Activated T-cell treated with anti-CD3 and anti-CD28 coated beads, Interleukin-2, amount 50 U/mL, for 4 hours (primary cell): ENCODE measurements around the gene ABCA8. TPM values are rescaled to one million over a fixed set of nuclear protein-coding genes. Genes with fewer than 3 reads are reported as not detected.
"Not testable (repeated sequence)": the region's sequence is repeated elsewhere in the genome, so short reads cannot be mapped to it uniquely, and the experiment has no call there.

ENCODE experiments used
- ATAC-seq, 2 donors: fragments of 200-7000 bp; cut with Tn5 transposase; one replicate each; pipeline ENCODE4 v1.10.0; 2021
- DNase-seq: peaks from one replicate; pipeline ENCODE4 v3.0.0-alpha.2; 2020
- H3K27me3 Mint-ChIP-seq: one replicate; pipeline ENCODE4 v1.8.0; 2021; ENCODE audit warnings: low read depth, mixed read lengths
- H3K36me3 Mint-ChIP-seq: one replicate; pipeline ENCODE4 v1.8.0; 2022; ENCODE audit warnings: mixed read lengths; ENCODE audit not compliant: insufficient read depth
- H3K4me1 Mint-ChIP-seq: one replicate; pipeline ENCODE4 v1.8.0; 2021; ENCODE audit warnings: low read depth, mixed read lengths
- H3K4me3 Mint-ChIP-seq: one replicate; pipeline ENCODE4 v1.8.0; 2021; ENCODE audit warnings: mild to moderate bottlenecking, moderate library complexity, mixed read lengths
- H3K9me3 Mint-ChIP-seq: one replicate; pipeline ENCODE4 v1.8.0; 2021; ENCODE audit warnings: mixed read lengths
- total RNA-seq, 3 donors: library from RNA; stranded (reverse); gene quantifications; one replicate each; pipeline ENCODE4 v1.2.1, GENCODE V29; 2021

Gene ABCA8
- total RNA-seq, 3 donors from 2014 or later = 0.35 TPM; not detected in 2

DNA sequence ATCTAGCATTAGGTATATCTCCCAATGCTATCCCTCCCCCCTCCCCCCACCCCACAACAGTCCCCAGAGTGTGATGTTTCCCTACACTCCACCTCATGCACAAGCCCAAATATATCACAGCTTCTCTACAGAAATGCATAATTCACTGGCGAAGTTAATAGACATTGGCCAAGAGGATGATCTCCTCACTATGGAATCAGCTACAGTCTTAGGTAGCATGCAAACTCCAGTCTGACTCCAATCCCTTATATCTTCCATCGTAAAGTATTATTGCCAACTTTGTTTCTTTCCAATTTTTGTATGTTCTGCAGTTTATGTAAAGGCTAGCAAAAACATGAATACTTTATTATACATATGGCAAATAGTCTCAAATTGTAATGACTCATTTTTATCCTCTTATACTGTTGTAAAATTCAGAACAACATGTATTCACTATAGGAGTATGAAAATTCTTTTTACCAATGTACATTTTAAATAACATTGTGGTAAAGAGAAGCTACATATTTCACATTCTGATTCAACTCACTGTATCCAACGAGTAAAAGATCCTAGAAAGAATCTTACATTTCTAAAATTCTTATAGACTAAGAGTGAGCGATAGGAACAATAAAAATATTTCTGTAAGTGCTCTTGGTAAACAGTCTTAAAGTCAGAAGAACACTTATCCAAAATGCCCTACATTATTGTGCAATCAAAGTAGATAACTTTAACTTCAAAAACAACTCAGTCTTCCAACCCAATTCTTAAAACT is 871 bp downstream of the ABCA8 start:
- Mint-ChIP-seq H3K9me3 (no peaks in the 10 kb centered on the region), H3K4me1 (no peaks in the 10 kb centered on the region), H3K27me3 (no peaks in the 10 kb centered on the region), H3K4me3 (no peak overlapping the region), H3K36me3 (no peaks in the 10 kb centered on the region)
- DNase-seq (no peak), ATAC-seq (no peak)

DNA sequence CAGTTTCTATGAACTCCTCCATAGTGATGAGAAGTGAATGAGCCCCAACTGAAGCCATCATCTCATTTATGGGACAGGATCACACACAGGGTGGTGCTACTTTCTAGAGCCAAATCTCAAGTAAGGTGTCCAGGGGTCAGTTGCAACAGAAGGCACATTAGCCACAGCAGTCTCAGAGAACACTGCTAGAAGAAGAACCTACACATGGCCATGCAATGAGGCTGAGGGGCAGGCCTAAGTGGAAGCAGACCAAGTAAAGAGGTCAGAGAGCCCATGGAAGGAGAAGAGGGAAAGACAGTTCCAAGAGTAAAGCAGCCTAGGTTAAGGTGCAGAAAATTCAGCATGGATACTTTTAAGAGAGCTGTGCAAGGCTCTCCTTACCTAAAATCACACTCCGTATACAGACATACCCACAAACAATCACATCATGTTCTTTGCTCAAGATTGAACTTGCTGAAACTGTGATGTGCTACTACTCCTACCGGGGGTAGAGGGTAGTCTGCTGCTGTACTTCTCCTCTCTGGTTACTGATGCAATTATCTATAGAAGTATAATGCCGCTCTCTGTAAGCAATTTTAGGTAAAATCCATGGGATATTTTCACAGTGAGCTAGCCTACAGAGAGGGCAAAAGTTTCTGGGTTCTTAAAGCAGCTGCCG is 1.7 kb downstream of the ABCA8 start:
- Mint-ChIP-seq H3K4me3 (no peak overlapping the region), H3K27me3 (peaks cover 2% of the 10 kb centered on the region), H3K9me3 (no peaks in the 10 kb centered on the region), H3K4me1 (no peaks in the 10 kb centered on the region), H3K36me3 (no peaks in the 10 kb centered on the region)
- DNase-seq (no peak), ATAC-seq (no peak)

DNA sequence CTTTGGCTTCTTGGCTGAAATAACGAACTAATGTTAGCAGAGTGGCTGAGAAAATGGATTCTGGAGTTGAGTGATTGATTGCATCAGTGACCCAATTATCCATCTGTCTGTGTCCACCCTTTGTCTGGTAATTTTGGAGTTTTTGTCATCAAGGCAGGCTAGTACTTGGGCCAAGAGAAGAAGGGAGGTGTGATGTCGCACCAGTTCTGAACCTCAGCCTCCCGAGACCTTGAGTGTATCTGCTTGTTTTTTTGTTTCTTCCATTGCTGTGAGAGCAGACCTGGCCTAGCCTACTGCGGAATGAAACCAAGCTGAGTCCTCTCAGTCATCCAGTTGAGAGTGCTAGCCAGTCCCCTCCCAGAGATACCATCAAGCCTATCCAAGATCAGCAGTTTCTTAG is 4.5 kb downstream of the ABCA8 start:
- Mint-ChIP-seq H3K4me1 (no peaks in the 10 kb centered on the region), H3K27me3 (peaks cover 2% of the 10 kb centered on the region), H3K9me3 (no peaks in the 10 kb centered on the region), H3K36me3 (no peaks in the 10 kb centered on the region), H3K4me3 (no peak overlapping the region)
- ATAC-seq (no peak), DNase-seq (no peak)

DNA sequence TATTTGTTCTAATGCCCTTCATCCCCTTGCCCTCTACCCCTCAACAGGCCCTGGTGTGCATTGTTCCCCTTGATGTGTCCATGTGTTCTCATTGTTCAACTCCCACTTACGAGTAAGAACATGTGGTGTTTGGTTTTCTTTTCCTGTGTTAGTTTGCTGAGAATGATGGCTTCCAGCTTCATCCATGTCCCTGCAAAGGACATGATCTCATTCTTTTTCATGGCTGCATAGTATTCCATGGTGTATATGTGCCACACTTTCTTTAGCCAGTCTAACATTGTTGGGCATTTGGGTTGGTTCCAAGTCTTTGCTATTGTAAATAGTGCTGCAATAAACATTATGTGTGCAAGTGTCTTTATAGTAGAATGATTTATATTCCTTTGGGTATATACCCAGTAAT is 7.3 kb downstream of the ABCA8 start:
- DNase-seq, H3K9me3 Mint-ChIP-seq, ATAC-seq, H3K36me3 Mint-ChIP-seq, H3K4me3 Mint-ChIP-seq, H3K4me1 Mint-ChIP-seq, H3K27me3 Mint-ChIP-seq: not testable (repeated sequence)

DNA sequence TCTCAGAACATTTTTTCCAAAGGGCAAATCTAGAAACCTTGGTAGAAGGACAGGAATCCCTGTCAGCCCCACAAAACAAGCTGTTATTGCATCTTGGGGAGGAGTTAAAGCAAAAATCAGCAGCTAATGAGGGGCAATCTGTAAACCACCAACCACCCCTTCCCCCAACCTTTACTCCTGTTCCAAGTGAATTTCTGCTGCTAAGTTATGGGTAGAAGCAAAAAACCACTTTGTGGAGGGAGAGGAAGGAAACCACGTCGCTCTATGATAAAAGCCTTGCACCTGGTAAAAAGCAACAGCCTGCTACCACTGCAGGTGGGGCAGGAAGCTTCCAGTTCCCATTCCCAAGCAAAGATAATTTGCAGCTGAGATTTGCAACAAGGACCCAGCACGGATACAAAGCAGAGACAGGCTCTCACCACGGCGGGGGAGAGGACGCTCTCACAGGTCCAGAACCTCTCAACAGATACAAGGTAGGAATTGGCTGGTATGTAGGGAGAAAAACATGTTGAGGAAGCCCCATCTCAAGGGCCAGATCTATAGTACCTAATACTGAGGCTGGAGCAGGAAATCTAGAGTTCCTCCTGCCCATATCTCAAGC is 10.7 kb downstream of the ABCA8 start:
- H3K4me3 Mint-ChIP-seq = no peak overlapping the region
- peaks cover 2% of the 10 kb centered on the region for H3K27me3 Mint-ChIP-seq
- H3K4me1 Mint-ChIP-seq = no peaks in the 10 kb centered on the region
- ATAC-seq = no peak
- no peak for DNase-seq
- no peaks in the 10 kb centered on the region for H3K9me3 Mint-ChIP-seq
- no peaks in the 10 kb centered on the region for H3K36me3 Mint-ChIP-seq

DNA sequence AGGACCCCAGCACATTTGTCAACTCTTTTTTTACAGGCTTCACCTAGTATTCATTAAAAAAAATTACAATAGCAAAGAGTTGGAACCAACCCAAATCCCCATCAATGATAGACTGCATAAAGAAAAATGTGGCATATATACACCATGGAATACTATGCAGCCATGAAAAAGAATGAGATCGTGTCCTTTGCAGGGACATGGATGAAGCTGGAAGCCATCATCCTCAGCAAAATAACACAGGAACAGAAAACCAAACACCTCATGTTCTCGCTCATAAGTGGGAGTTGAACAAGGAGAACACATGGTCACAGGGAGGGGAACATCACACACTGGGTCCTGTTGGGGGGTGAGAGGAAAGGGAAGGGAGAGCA is 11.4 kb downstream of the ABCA8 start:
- H3K9me3 Mint-ChIP-seq, H3K36me3 Mint-ChIP-seq, DNase-seq, H3K4me3 Mint-ChIP-seq, H3K27me3 Mint-ChIP-seq, ATAC-seq, H3K4me1 Mint-ChIP-seq: not testable (repeated sequence)

DNA sequence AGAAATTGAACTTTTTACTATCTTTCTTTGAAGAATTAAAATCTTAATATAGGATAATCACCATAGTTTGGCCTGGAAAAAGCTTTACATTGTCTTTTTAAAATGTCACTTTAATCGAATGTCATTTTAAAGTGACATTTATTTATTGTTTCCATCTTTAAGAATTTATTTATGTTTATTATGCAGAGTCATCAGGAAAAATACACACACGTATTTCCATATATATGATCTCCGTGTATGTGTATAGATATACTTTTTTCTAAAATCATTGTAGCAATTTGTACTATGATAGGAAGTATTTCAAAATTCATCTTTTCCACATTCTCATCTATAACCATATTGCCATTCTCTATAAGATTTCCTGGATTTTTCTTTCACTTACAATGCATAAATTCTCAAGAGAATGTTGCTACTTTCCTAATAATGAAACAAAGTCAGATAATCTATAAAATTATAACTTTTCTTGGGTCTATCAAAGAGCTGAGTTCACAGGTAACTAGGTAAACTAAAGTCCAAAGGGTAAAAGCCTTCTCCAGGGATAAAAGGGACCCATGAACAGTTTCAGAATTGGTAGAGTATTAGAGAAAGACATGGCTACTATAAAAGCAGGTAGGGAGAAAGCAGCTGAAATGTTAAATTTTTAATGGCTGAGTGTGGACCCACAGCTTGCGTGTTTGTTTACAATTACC is 11.9 kb downstream of the ABCA8 start:
- Mint-ChIP-seq H3K27me3 (no peaks in the 10 kb centered on the region), H3K36me3 (no peaks in the 10 kb centered on the region), H3K4me1 (no peaks in the 10 kb centered on the region), H3K9me3 (no peaks in the 10 kb centered on the region), H3K4me3 (no peak overlapping the region)
- ATAC-seq (no peak), DNase-seq (no peak)

DNA sequence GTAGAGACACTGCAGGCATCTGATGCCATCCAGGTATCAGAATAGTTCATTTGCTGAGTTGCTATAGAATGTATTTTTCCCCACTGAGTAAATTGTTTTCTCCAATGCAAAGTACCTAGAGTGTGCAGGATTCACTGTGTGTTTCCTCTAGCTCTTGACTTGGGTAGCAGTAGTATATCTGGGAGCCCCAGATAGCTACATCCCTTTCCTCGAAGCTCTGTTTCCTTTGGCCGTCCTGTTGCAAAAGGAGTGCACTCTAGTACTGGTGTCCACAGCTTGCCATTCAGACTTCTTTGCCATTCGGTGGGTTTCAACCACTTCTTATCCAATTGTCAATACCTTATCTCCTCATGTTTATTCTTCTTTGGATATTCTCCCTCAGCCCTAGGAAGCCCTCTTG is 12.8 kb downstream of the ABCA8 start:
- Mint-ChIP-seq H3K36me3 (no peaks in the 10 kb centered on the region), H3K4me1 (no peaks in the 10 kb centered on the region), H3K9me3 (no peaks in the 10 kb centered on the region), H3K27me3 (peaks cover 5% of the 10 kb centered on the region), H3K4me3 (no peak overlapping the region)
- no peak for DNase-seq
- ATAC-seq = no peak

DNA sequence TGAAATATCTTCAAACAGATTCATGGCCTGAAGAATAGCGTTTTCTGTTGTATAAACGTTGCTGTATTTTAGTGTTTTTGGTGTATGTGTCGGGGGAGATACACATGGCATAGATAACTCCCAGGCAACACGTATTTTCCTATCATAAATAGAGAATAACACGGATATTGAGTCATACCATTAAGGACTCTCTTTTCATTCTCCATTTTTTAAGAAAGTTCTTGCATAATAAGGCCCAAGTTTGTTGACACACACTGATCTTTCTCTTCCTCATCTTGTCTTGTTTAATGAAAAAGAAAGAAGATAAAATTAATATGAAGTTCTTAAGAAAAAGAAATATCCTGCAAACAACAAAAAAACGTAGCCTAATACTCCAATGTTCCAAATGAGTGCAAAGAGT is 13.4 kb downstream of the ABCA8 start:
- Mint-ChIP-seq H3K27me3 (peaks cover 5% of the 10 kb centered on the region), H3K36me3 (no peaks in the 10 kb centered on the region), H3K4me3 (no peak overlapping the region), H3K4me1 (no peaks in the 10 kb centered on the region), H3K9me3 (no peaks in the 10 kb centered on the region)
- ATAC-seq (no peak), DNase-seq (no peak)

DNA sequence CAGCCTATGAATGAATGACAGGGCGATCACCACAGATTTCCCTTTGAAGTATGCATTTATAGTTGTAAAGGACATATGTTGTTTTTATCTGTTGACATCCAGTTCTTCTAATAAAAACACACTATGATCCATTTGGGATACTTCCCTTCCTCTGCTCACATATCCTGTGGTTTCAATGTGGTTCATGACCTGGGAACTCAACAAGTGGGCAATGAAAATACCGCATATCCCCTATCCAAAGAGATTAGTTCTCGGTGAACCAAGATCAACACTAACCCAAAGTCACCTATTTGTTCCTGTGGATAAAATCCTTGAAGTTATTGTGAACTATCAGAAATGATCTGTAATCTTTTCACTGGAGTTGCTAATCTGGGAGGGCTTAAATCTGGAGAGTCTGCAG is 16.0 kb downstream of the ABCA8 start:
- H3K36me3 Mint-ChIP-seq = no peaks in the 10 kb centered on the region
- peaks cover 9% of the 10 kb centered on the region for H3K27me3 Mint-ChIP-seq
- no peaks in the 10 kb centered on the region for H3K4me1 Mint-ChIP-seq
- no peak for ATAC-seq
- DNase-seq = no peak
- H3K9me3 Mint-ChIP-seq = no peaks in the 10 kb centered on the region
- no peak overlapping the region for H3K4me3 Mint-ChIP-seq

DNA sequence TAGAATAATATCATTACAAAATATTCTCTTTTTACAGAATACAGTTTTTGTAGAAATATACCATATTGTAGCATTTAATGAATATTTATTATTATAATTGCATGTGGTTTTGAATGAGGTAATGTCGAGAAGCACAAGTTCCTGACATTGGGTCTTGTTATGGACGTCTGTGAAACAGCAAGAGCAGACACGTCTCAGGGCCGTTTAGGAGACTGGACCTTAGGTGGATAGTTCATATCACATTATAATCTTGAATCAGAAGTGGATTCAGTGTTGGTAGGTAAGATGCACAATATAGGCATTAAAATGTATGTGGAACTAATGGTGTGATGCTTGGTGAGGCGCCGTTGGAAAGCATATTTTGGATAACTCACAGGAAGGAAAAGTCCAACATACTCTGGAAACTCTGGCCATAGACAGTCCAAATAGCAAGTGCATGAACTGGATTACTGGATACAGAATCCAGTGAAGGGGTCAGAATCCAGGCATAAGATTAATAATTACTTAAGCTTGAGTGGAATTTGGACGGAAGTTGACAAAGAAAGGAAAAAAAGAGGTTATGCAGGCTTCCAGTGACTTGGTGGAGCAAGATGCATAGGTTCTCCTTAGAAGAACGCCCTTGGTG is 17.2 kb downstream of the ABCA8 start:
- no peak for DNase-seq
- Mint-ChIP-seq H3K9me3 (no peaks in the 10 kb centered on the region), H3K4me1 (no peaks in the 10 kb centered on the region), H3K36me3 (no peaks in the 10 kb centered on the region), H3K4me3 (no peak overlapping the region), H3K27me3 (peaks cover 9% of the 10 kb centered on the region)
- no peak for ATAC-seq

DNA sequence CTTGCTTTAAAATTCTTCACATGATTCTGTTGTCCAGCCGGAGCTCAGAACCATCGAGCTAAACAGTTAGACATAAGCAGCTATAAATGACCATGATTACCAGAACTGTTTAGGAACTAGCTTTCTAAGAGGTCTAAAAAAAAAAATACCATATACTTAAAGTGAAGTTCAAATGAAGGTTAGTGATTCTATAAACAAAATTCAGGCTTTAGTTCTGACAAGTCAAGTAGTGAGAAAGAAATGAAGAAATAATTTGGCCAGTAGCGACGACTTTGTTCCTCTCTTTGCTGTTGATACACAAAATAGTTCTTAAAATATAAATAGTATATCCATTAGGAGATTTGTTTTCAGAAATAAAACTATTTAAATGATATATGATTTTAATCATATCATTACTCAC is 27.7 kb downstream of the ABCA8 start:
- no peak overlapping the region for H3K4me3 Mint-ChIP-seq
- ATAC-seq (no peak), DNase-seq (no peak)
- no peaks in the 10 kb centered on the region for H3K4me1 Mint-ChIP-seq
- peaks cover 4% of the 10 kb centered on the region for H3K27me3 Mint-ChIP-seq
- no peaks in the 10 kb centered on the region for H3K36me3 Mint-ChIP-seq
- no peaks in the 10 kb centered on the region for H3K9me3 Mint-ChIP-seq

DNA sequence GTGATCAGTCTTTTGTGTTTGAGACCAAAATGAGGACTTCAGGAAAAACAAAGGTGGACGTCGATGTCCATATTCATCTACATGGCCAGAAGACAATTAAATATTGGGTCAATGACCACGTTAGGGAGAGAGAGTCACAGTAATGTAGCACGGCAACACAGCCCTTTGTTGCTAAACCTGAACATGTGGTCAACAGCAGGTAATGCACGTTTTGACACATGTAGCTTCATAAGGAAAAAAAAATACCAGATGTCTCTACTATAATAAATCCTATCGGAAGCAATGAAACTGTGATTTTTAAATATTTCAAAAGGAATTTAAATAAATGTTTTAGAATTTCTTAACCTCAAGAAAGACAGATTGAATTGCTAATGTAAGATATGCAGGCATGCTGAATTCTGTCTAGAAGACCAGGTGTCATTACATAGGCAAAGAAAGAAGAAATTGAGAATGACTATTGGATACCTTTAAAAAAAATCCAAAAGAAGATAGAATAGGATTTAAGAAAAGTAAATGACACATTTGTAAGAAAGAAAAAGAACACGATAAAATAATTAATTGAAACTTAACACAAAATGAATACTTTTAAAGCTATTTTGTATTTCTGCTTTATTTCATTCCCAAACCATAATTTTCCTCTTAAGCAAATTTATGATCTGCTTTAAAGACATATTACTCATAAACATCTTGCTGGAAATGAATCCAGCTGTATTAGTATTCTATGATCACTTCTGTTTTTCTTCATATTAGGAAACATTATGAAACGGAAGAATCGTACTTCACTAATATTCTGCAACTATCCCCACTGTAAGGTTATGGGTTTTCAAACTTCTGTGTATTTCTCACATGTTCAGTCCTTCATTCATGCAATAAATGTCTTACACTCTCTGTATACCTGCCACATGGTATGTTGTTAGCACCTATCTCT is 30.1 kb downstream of the ABCA8 start:
- no peak for ATAC-seq
- Mint-ChIP-seq H3K4me3 (no peak overlapping the region), H3K36me3 (no peaks in the 10 kb centered on the region), H3K4me1 (no peaks in the 10 kb centered on the region), H3K9me3 (peaks cover under 1% of the 10 kb centered on the region), H3K27me3 (peaks cover 4% of the 10 kb centered on the region)
- DNase-seq = no peak
